Stomach (tissue), 9 donors: ENCODE results near the gene ABHD1. TPM values are rescaled to one million over a fixed set of nuclear protein-coding genes. Genes with fewer than 3 reads are reported as not detected.

Experiments
- DNase-seq, 2 donors: peaks; one replicate each; pipeline versions ENCODE4 v3.0.0 to v3.0.0-alpha.2; 2013 to 2019
- H3K27ac ChIP-seq, 5 donors: fragments of 200-600 bp in 4 of 5; sonication (generic) in 4 of 5; one replicate each; pipeline ENCODE4 v1.5.1; 2013 to 2019; ENCODE audit warnings: mild to moderate bottlenecking in 1 of 5, moderate library complexity in 1 of 5
- H3K27me3 ChIP-seq, 3 donors: fragments of 200-600 bp; sonication (generic); one replicate each; pipeline ENCODE4 v1.5.1; 2017 to 2019; ENCODE audit warnings: mixed run types in 1 of 3
- H3K36me3 ChIP-seq, 4 donors: fragments of 200-600 bp; sonication (generic); 1 replicate in 3 of 4; 2 replicates in 1 of 4; pipeline ENCODE4 v1.5.1; 2016 to 2019
- H3K4me1 ChIP-seq, 4 donors: fragments of 200-600 bp; sonication (generic); one replicate each; pipeline ENCODE4 v1.5.1; 2016 to 2019
- H3K4me3 ChIP-seq, 4 donors: fragments of 200-600 bp; sonication (generic) in 3 of 4; one replicate each; pipeline ENCODE4 v1.5.1; 2016 to 2019; ENCODE audit warnings: mild to moderate bottlenecking in 1 of 4
- H3K9me3 ChIP-seq, 4 donors: fragments of 200-600 bp; sonication (generic); one replicate each; pipeline ENCODE4 v1.5.1; 2016 to 2019
- EP300 ChIP-seq: sonication (generic); formaldehyde crosslinking; IDR thresholded peaks from one replicate; pipeline ENCODE4 v1.6.1; 2017; ENCODE audit warnings: antibody characterized with exemption
- POLR2A ChIP-seq, 4 donors: fragments of 450-650 bp; IDR thresholded peaks; one replicate each; pipeline ENCODE4 v1.6.1; 2016; ENCODE audit warnings: antibody characterized with exemption in 4 of 4, control low read depth in 2 of 4, mild to moderate bottlenecking in 1 of 4, moderate library complexity in 1 of 4
- POLR2AphosphoS5 ChIP-seq, 3 donors: sonication (generic); formaldehyde crosslinking; IDR thresholded peaks; one replicate each; pipeline ENCODE4 v1.6.1; 2016; ENCODE audit warnings: antibody characterized with exemption in 3 of 3
- WGBS, 5 donors: extraction: QIAGEN DNeasy Blood & Tissue Kit in 3 of 5; methylation state at CpG; one replicate each; pipeline versions ENCODE4 v1.1.5 to v1.1.7; 2013 to 2018; 5-methylcytosine and 5-hydroxymethylcytosine counted together
- intact Hi-C: fragments of 100-400 bp; cut with DNase I; formaldehyde crosslinking; loops from one replicate; pipeline ENCODE4 v1.15.1; 2023; ENCODE audit warnings: low total_unique reads
- polyA plus RNA-seq, 3 donors: library from polyadenylated mRNA; stranded (reverse); fragments of 200-250 nt; gene quantifications; one replicate each; pipeline ENCODE4 v1.2.3, GENCODE V29; 2013
- total RNA-seq, 5 donors: library from RNA; depleted of rRNA; stranded (reverse); fragments of >200 nt; gene quantifications; one replicate each; pipeline versions ENCODE4 v1.1.0 to v1.2.3, GENCODE V29; 2014 to 2016
- TF ChIP-seq, protein P1 (sequence below), 7 experiments: fragments of 450-650 bp in 4 of 7; fragments of 200-600 bp in 3 of 7; sonication (generic) in 3 of 7; IDR thresholded peaks; one replicate each; pipeline ENCODE4 v1.5.1; 2016 to 2019; ENCODE audit warnings: antibody characterized with exemption in 7 of 7, control low read depth in 2 of 7, mild to moderate bottlenecking in 1 of 7
- donor health status: healthy with polysubstance abuse.
- donor health status: Bipolar disorder and iron deficiency.
- donor health status: healthy.

ABHD1 gene
- total and polyA plus RNA-seq, 8 donors, result 0.23 to 0.75 TPM; not detected in 6

DNA sequence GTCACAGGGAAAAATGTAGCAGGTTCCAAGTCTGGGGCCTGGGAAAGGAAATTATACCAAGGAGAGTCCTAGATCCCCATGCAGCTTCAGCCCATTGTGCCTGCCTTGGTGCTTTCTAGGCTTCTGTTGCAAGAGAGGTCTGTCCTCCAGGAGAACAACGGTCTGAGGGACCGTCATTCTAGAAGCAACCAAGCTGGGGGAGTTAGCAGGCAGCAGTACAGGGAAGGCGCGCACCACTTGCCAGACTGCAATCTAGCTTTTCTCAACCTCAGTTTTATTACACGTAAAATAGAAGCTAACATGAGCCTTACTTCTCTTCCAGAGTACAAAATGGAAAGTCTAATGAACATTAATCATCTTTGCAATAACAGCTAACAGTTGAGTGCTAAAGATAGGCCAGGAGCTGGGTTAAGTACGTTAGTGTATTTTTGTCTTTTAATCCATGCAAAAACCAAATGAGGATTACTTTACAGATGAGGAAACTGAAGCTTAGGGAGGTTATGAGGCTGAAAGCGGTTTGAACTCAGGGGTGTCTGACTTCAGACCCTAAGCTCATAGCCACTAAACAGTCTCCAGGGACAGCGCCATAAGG, 27.1 kb downstream of the ABHD1 start:
- no peaks in the 10 kb centered on the region for H3K36me3 ChIP-seq
- H3K27me3 ChIP-seq, result peaks cover 0 to 23% (median 0%) of the 10 kb centered on the region in 3 donors
- intact Hi-C loops, result no loop called here
- 79 to 89% (median 87%) methylated on average over 5 to 8 of the region's 8 CpGs for WGBS, 5 donors
- no peak overlapping the region for H3K4me3 ChIP-seq
- no peaks in the 10 kb centered on the region for H3K4me1 ChIP-seq
- no peak for DNase-seq
- no peak overlapping the region for H3K27ac ChIP-seq
- TF ChIP-seq, protein P1, sequence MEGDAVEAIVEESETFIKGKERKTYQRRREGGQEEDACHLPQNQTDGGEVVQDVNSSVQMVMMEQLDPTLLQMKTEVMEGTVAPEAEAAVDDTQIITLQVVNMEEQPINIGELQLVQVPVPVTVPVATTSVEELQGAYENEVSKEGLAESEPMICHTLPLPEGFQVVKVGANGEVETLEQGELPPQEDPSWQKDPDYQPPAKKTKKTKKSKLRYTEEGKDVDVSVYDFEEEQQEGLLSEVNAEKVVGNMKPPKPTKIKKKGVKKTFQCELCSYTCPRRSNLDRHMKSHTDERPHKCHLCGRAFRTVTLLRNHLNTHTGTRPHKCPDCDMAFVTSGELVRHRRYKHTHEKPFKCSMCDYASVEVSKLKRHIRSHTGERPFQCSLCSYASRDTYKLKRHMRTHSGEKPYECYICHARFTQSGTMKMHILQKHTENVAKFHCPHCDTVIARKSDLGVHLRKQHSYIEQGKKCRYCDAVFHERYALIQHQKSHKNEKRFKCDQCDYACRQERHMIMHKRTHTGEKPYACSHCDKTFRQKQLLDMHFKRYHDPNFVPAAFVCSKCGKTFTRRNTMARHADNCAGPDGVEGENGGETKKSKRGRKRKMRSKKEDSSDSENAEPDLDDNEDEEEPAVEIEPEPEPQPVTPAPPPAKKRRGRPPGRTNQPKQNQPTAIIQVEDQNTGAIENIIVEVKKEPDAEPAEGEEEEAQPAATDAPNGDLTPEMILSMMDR (IDR thresholded peaks at IDR 0.05), result no peak
- TF ChIP-seq EP300 (no peak), POLR2A (IDR thresholded peaks at IDR 0.05) (no peak)
- no peaks in the 10 kb centered on the region for H3K9me3 ChIP-seq

DNA sequence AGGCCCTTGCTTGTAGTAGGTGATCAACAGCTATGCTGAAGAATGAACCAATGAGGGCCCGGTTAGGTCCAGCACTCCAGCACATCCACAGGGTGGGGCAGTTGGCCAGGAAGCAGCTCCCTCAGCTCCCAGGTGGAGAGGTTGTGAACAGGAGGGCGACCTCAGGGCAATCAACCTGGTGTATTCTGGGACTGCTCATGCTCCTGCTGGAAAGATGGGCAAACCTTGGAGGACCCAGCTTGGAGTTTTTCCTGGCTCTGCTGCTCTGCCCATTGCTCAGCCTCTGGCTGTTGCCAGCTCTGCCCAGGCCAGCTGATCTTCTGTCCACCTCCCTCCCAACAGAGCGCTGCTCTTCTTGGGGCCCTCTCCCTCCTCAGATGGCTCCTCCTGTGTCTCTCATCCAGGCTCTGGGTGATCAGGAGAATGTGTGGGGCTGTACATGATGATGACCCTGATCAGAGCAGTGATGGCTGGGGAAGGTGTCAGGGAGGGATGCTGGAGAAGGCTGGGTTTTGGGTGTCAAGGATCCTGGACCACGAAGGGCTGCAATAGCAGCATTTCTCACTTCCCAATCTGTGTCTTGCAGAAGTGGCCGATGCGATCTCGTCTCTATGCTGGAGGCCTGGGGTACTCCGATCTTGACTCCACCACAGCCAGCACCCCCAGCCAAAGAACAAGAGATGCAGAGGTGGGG, 28.6 kb downstream of the ABHD1 start:
- WGBS, 5 donors, result 77 to 85% (median 81%) methylated on average over 8 of the region's 8 CpGs

DNA sequence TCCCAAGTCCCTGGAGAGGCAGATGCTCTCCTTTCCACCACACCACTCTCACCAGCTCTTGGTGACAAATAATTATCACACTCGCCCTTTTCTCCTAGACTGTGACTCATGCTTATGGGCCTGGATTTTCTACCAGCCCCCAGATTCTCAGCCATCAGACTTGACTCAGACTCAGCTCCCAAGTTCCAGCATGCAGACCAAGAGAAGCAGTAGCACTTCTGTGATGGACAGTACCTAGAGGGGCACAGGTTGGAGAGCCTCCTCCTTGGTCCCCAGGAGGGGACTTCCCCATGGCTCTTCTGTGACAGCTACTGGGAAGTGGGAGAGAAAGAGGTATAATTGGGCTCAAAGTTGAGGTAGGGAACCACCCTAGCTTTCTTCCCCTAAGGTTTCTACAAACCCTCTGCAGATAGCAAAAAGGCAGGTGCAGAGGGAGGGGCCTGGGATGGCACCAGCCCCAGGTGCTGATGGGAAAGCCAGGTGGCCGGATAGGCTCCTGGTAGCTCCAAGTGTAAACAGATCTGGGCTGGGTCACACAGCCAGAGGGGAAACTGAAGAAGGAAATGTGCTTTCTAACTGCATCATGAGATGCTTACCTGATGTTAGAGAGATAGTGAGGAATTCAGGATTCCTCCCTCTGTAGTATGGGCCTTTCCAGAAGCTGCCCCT, 29.3 kb downstream of the ABHD1 start:
- Histone ChIP-seq H3K4me1 (no peaks in the 10 kb centered on the region), H3K36me3 (no peaks in the 10 kb centered on the region), H3K27ac (no peak overlapping the region), H3K27me3 (peaks cover 0 to 25% (median 0%) of the 10 kb centered on the region in 3 donors), H3K9me3 (no peaks in the 10 kb centered on the region), H3K4me3 (no peak overlapping the region)
- DNase-seq, result no peak
- TF ChIP-seq, protein P1 (IDR thresholded peaks at IDR 0.05), result no peak
- TF ChIP-seq POLR2A (IDR thresholded peaks at IDR 0.05) (no peak), EP300 (no peak), POLR2AphosphoS5 (IDR thresholded peaks at IDR 0.05) (no peak)
- intact Hi-C loops, result no loop called here
- 48 to 65% (median 60%) methylated on average over 2 of the region's 2 CpGs for WGBS, 5 donors

More for the DNA sequence above, 28.6 kb downstream of the ABHD1 start:
- DNase-seq, result no peak
- Histone ChIP-seq H3K4me1 (no peaks in the 10 kb centered on the region), H3K36me3 (no peaks in the 10 kb centered on the region), H3K27ac (no peak overlapping the region), H3K9me3 (no peaks in the 10 kb centered on the region), H3K4me3 (no peak overlapping the region), H3K27me3 (peaks cover 0 to 26% (median 0%) of the 10 kb centered on the region in 3 donors)
- intact Hi-C loops, result no loop called here
- TF ChIP-seq, protein P1 (IDR thresholded peaks at IDR 0.05), result no peak
- TF ChIP-seq EP300 (no peak), POLR2AphosphoS5 (IDR thresholded peaks at IDR 0.05) (no peak), POLR2A (IDR thresholded peaks at IDR 0.05) (no peak)

DNA sequence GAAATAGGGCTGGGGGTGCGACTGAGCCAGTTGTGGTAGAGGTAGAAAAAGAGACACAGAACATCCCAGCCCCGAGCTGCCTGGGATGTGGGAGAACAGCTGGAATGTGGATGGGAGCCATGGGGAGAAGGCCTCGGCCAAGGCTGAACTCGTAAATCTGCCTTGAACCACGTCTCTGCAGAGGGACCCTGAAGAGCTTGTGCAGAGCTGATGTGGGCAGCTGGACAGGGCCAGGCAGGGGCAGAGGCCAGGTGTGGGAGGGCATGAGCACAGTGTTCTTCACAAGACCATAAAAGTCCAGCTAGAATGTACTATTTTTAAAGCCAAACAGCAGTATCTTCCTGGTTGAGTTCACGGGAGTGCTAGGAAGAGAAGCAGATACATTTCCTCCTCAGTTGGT, 30.9 kb downstream of the ABHD1 start:
- Histone ChIP-seq H3K4me1 (no peaks in the 10 kb centered on the region), H3K4me3 (no peak overlapping the region), H3K27me3 (peaks cover 0 to 12% (median 0%) of the 10 kb centered on the region in 3 donors), H3K36me3 (no peaks in the 10 kb centered on the region), H3K9me3 (no peaks in the 10 kb centered on the region), H3K27ac (no peak overlapping the region)
- intact Hi-C loops, result no loop called here
- peak in 1 of 2 donors; percentile 36 for DNase-seq
- no peak for TF ChIP-seq POLR2A (IDR thresholded peaks at IDR 0.05)
- no peak for TF ChIP-seq EP300
- TF ChIP-seq POLR2AphosphoS5 (IDR thresholded peaks at IDR 0.05), result no peak
- TF ChIP-seq, protein P1 (IDR thresholded peaks at IDR 0.05), result no peak
- WGBS, 5 donors, result 59 to 82% (median 76%) methylated on average over 6 of the region's 6 CpGs
